GM12878 (cell line): ENCODE measurements around the gene BORCS5. TPM values are rescaled to one million over a fixed set of nuclear protein-coding genes. Genes with fewer than 3 reads are reported as not detected.
A peak's percentile ranks its signal among the peaks of the same experiment; 100 is the strongest.

Experiments
- ATAC-seq: fragments of 200-7000 bp; cut with Tn5 transposase; 3 replicates; pipeline ENCODE4 v1.9.1; 2020; ENCODE audit warnings: mild to moderate bottlenecking, moderate library complexity
- BruUV-seq: library from RNA; stranded (reverse); fragments of 400-500 nt; replicated peaks from 2 replicates; lab custom pipeline; 2021; lab: Mats Ljungman, UMichigan
- CTCF ChIA-PET: fragments of 300-600 bp; sonication (Branson Sonifier 250); formaldehyde crosslinking; extraction: SDS; loops from one replicate; lab custom pipeline; 2021; ENCODE audit warnings: inconsistent platforms; lab: Yijun Ruan, JAX
- POLR2A ChIA-PET: fragments of 350-600 bp; formaldehyde crosslinking; extraction: SDS; loops from one replicate; lab custom pipeline; 2021; ENCODE audit warnings: inconsistent platforms; lab: Charles Lee
- RAD21 ChIA-PET: fragments of 300-600 bp; sonication (Branson Sonifier 250); formaldehyde crosslinking; loops from one replicate; lab custom pipeline; 2023; ENCODE audit warnings: antibody characterized with exemption; ENCODE audit not compliant: unreplicated experiment; lab: Charles Lee
- SMC1A ChIA-PET: fragments of 300-600 bp; sonication (Branson Sonifier 250); formaldehyde crosslinking; loops from one replicate; lab custom pipeline; 2023; ENCODE audit not compliant: unreplicated experiment, uncharacterized antibody; lab: Charles Lee
- DNase-seq: peaks from one replicate; pipeline ENCODE4 v3.0.0-alpha.2; 2011; ENCODE audit warnings: low read depth, low spot score
- FAIRE-seq: peaks from 3 replicates; lab custom pipeline; 2011; peaks lifted over from hg19 to GRCh38; lab: Jason Lieb, UNC
- H2AFZ ChIP-seq: 2 replicates; pipeline ENCODE4 v1.6.0; 2011; ENCODE audit warnings: low read depth, low read length, control low read depth; ENCODE audit not compliant: control insufficient read depth
- H3K27ac ChIP-seq: 2 replicates; pipeline ENCODE4 v1.5.1; 2011; ENCODE audit warnings: control low read depth; ENCODE audit not compliant: control insufficient read depth, insufficient read depth
- H3K27me3 ChIP-seq, 2 experiments: replicated peaks in 1 of 2; 2 replicates each; pipeline versions ENCODE4 v1.6.0 to v1.6.1; 2011; ENCODE audit warnings: low read length in 1 of 2; ENCODE audit not compliant: control insufficient read depth in 2 of 2, insufficient read depth in 2 of 2
- H3K36me3 ChIP-seq, 2 experiments: 2 replicates each; pipeline ENCODE4 v1.5.1; 2011; ENCODE audit warnings: low read length in 1 of 2; ENCODE audit not compliant: control insufficient read depth in 2 of 2, insufficient read depth in 2 of 2
- H3K4me1 ChIP-seq: 2 replicates; pipeline ENCODE4 v1.6.1; 2011; ENCODE audit warnings: mild to moderate bottlenecking, low read length, moderate library complexity, mixed read lengths; ENCODE audit not compliant: control insufficient read depth, insufficient read depth
- H3K4me2 ChIP-seq: 2 replicates; pipeline ENCODE4 v1.6.0; 2011; ENCODE audit warnings: control low read depth; ENCODE audit not compliant: control insufficient read depth, insufficient read depth
- H3K4me3 ChIP-seq: fragments of 200-600 bp; sonication (generic); 2 replicates; pipeline ENCODE4 v1.5.1; 2016
- H3K79me2 ChIP-seq: 2 replicates; pipeline ENCODE4 v1.6.0; 2011; ENCODE audit warnings: low read length; ENCODE audit not compliant: control insufficient read depth, insufficient read depth
- H3K9ac ChIP-seq: 2 replicates; pipeline ENCODE4 v1.8.0; 2011; ENCODE audit warnings: low read length, control low read depth, mixed read lengths; ENCODE audit not compliant: control insufficient read depth, insufficient read depth
- H3K9me3 ChIP-seq: replicated peaks from 3 replicates; pipeline ENCODE4 v1.5.1; 2011; ENCODE audit warnings: mild to moderate bottlenecking, low read length; ENCODE audit not compliant: control insufficient read depth, insufficient read depth
- H4K20me1 ChIP-seq: 2 replicates; pipeline ENCODE4 v1.6.0; 2011; ENCODE audit not compliant: control insufficient read depth, insufficient read depth
- CHD4 ChIP-seq: fragments of 200-600 bp; sonication (generic); IDR thresholded peaks from 2 replicates; pipeline ENCODE4 v1.6.1; 2016; ENCODE audit warnings: mild to moderate bottlenecking
- HDAC2 ChIP-seq: fragments of 200-600 bp; sonication (generic); IDR thresholded peaks from 2 replicates; pipeline ENCODE4 v1.6.1; 2017
- IKZF1 ChIP-seq: fragments of 450-650 bp; conservative IDR thresholded peaks from 2 replicates; pipeline ENCODE4 v1.6.1; 2017; ENCODE audit warnings: antibody characterized with exemption, mild to moderate bottlenecking
- IRF4 ChIP-seq: IDR thresholded peaks from 2 replicates; pipeline ENCODE4 v1.6.1; 2011; ENCODE audit warnings: low read depth, low read length
- MTA2 ChIP-seq: fragments of 450-650 bp; IDR thresholded peaks from 2 replicates; pipeline ENCODE4 v1.6.1; 2016; ENCODE audit warnings: low read depth, mild to moderate bottlenecking, moderate library complexity
- NFIC ChIP-seq: IDR thresholded peaks from 2 replicates; pipeline ENCODE4 v1.6.1; 2012; ENCODE audit warnings: low read depth, mild to moderate bottlenecking, inconsistent platforms, low read length, moderate library complexity
- SMARCA5 ChIP-seq: fragments of 450-650 bp; IDR thresholded peaks from 2 replicates; pipeline ENCODE4 v1.6.1; 2017; ENCODE audit warnings: mild to moderate bottlenecking
- ZBTB11 ChIP-seq: fragments of 450-650 bp; formaldehyde crosslinking; IDR thresholded peaks from 2 replicates; pipeline ENCODE4 v1.5.0; 2022; ENCODE audit warnings: mild to moderate bottlenecking, missing genetic modification characterization
- ZNF24 ChIP-seq: fragments of 450-650 bp; IDR thresholded peaks from 2 replicates; pipeline ENCODE4 v1.6.1; 2017; ENCODE audit warnings: antibody characterized with exemption, mild to moderate bottlenecking
- WGBS: methylation state at CpG from one replicate; pipeline ENCODE4 v1.1.6; 2016; ENCODE audit warnings: low lambda C conversion rate; ENCODE audit not compliant: insufficient replicate concordance, insufficient coverage; ENCODE audit errors: missing lambda C conversion rate; 5-methylcytosine and 5-hydroxymethylcytosine counted together
- in situ Hi-C: fragments of 300-500 bp; cut with MboI; formaldehyde crosslinking; loops from 9 replicates; pipeline ENCODE4 v1.14.3; 2018; ENCODE audit warnings: mixed read lengths
- intact Hi-C: fragments of 100-400 bp; cut with micrococcal nuclease; formaldehyde crosslinking; loops from one replicate; pipeline ENCODE4 v1.14.2; 2022; ENCODE audit not compliant: unreplicated experiment
- polyA plus RNA-seq, 11 experiments: library from polyadenylated mRNA; depleted of rRNA in 4 of 11; unstranded in 6 of 11; stranded (reverse) in 5 of 11; fragments of >200 nt; fragmentation: Nextera tagmentation in 4 of 11; fragmentation: Illumina TruSeq in 1 of 11; extraction: Ambion mirVana in 4 of 11; extraction: Trizol in 1 of 11; gene quantifications; 1 replicate in 1 of 11; 2 replicates in 10 of 11; pipeline versions ENCODE4 v1.2.1 to v1.2.3, GENCODE V29; 2011 to 2016; ENCODE audit warnings: inconsistent platforms in 2 of 11, missing spikeins in 2 of 11, low read depth in 1 of 11
- total RNA-seq, 4 experiments: library from RNA; depleted of rRNA in 3 of 4; stranded (reverse); fragments of >200 nt in 3 of 4; fragmentation: Illumina TruSeq in 1 of 4; extraction: Trizol in 1 of 4; gene quantifications; 2 replicates each; pipeline versions ENCODE4 v1.2.1 to v1.2.3, GENCODE V29; 2013 to 2021

The BORCS5 gene
- total and polyA plus RNA-seq, 10 of the 15 experiments (the other 5 are each of a cell fraction or from before 2014, with no cell fraction given): 1.4 to 39.7 (median 16.1) TPM

DNA sequence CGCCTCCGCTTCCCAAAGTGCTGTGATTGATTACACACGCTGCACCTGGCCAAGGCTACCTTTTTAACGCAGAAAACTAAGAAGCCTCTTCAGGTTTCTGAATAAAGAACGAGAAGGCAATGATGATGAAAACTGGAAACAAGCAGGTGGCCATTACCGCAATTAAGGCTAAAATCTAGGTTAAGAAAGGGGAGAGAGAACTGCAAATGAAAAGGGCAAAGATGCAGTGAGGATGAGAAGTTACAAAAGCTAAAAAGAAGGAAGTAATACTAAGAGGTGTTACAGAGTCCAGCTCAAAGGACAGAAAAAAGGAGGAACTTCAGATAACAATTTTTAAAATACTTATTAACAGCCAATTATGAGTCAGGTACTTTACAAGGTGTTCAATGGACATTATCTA is 126.1 kb downstream of the BORCS5 start (continued):
- peak; percentile 37; the same call in 1 of the 2 replicates for TF ChIP-seq NFIC
- peak; percentile 97 for TF ChIP-seq MTA2
- TF ChIP-seq ZBTB11: no peak
- TF ChIP-seq CHD4: no peak
- peak; percentile 50; the same call in 1 of the 2 replicates for TF ChIP-seq ZNF24
- TF ChIP-seq IRF4: no peak
- peak; percentile 83 for TF ChIP-seq IKZF1
- TF ChIP-seq, all 136 proteins: peak for 31

DNA sequence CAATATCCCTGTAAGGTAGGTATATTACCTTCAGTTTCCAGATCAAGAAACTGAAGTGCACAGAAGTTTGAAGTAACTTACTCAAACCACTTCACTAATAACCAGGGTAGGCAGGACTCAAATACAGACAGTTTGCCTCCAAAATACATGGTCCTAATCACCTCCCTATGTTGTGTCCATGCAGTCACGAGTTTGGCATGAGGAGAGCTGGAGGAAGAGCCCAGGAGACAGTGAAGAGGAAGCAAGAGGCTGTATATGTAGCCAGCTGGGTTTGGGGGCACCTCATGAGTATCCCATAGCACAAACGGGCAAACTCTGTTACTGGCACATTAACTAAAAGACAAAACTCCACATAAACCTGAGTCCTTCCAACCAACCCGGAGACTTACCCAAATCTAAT is 126.6 kb downstream of the BORCS5 start:
- H4K20me1 ChIP-seq: no peaks in the 10 kb centered on the region
- CTCF ChIA-PET: interaction anchor here (0.7 to 10.6 kb wide), 11 partner anchors 9 to 253 kb away, joined by 3 to 72 read pairs (median 3); no protein-coding TSS in a partner anchor
- no peak overlapping the region for H3K4me3 ChIP-seq
- no peaks in the 10 kb centered on the region for H3K9me3 ChIP-seq
- H3K9ac ChIP-seq: no peak overlapping the region
- no peak overlapping the region for H2AFZ ChIP-seq
- H3K4me1 ChIP-seq: peaks cover 21% of the 10 kb centered on the region
- H3K36me3 ChIP-seq: peaks cover 9 to 24% of the 10 kb centered on the region in 2 experiments
- TF ChIP-seq HDAC2: no peak
- 0 out of 2 replicates have a peak, but pooled peaks have one; percentile 41 for TF ChIP-seq SMARCA5
- DNase-seq (no peak), FAIRE-seq (no peak), ATAC-seq (peak; percentile 17)
- RAD21 ChIA-PET: interaction anchor here (0.7 to 4.5 kb wide), 18 partner anchors 10 to 253 kb away, joined by 3 to 42 read pairs (median 4); no protein-coding TSS in a partner anchor
- in situ Hi-C loops: no loop called here
- no peaks in the 10 kb centered on the region for H3K27me3 ChIP-seq
- peaks cover 2% of the 10 kb centered on the region for H3K79me2 ChIP-seq
- SMC1A ChIA-PET: interaction anchor here (0.8 to 8.3 kb wide), 20 partner anchors 9 to 214 kb away, joined by 3 to 98 read pairs (median 5); no protein-coding TSS in a partner anchor
- 78% methylated on average over 3 of the region's 3 CpGs for WGBS
- peak overlapping the region; percentile 78 for H3K27ac ChIP-seq
- POLR2A ChIA-PET: interaction anchor here (0.9 to 2.4 kb wide), 9 partner anchors 11 to 163 kb away, joined by 3 to 15 read pairs (median 4); no protein-coding TSS in a partner anchor
- intact Hi-C loops: no loop called here
- no TSS peak for BruUV-seq
- H3K4me2 ChIP-seq: no peak overlapping the region; the same call in 1 of the 2 replicates
